H1 (cell line): ENCODE measurements around the gene TEF. TPM values are rescaled to one million over a fixed set of nuclear protein-coding genes. Genes with fewer than 3 reads are reported as not detected.

Experiments
- CHD7 ChIP-seq: fragments of 300-600 bp; sonication (generic); IDR thresholded peaks from 2 replicates; pipeline ENCODE4 v1.7.1; 2012; ENCODE audit warnings: low read length, moderate library complexity, mild to moderate bottlenecking, inconsistent platforms; ENCODE audit not compliant: insufficient replicate concordance
- EGR1 ChIP-seq: IDR thresholded peaks from 2 replicates; pipeline ENCODE4 v1.6.1; 2011; ENCODE audit warnings: low read depth, low read length, borderline replicate concordance
- KDM1A ChIP-seq: fragments of 200-600, 300-600 bp; sonication (generic); IDR thresholded peaks from 2 replicates; pipeline ENCODE4 v1.7.1; 2016; ENCODE audit warnings: mild to moderate bottlenecking, low read length, borderline replicate concordance
- PHF8 ChIP-seq: fragments of 200-600 bp; sonication (generic); conservative IDR thresholded peaks from 2 replicates; pipeline ENCODE4 v1.7.1; 2012; ENCODE audit warnings: low read depth, mild to moderate bottlenecking, inconsistent platforms, low read length, moderate library complexity
- POU5F1 ChIP-seq: IDR thresholded peaks from 2 replicates; pipeline ENCODE4 v1.6.1; 2011; ENCODE audit warnings: low read depth, mild to moderate bottlenecking, low read length, moderate library complexity
- RAD21 ChIP-seq, 2 experiments: IDR thresholded peaks in 1 of 2; conservative IDR thresholded peaks in 1 of 2; 2 replicates each; pipeline ENCODE4 v1.6.1; 2011; ENCODE audit warnings: low read depth in 2 of 2, low read length in 2 of 2, improper control_type of control experiment in 1 of 2, inconsistent platforms in 1 of 2, mild to moderate bottlenecking in 1 of 2, moderate library complexity in 1 of 2
- polyA plus RNA-seq, 7 experiments: library from polyadenylated mRNA; depleted of rRNA in 3 of 7; stranded (reverse) in 5 of 7; unstranded in 2 of 7; fragments of >200 nt in 5 of 7; fragments of 200-250 nt in 2 of 7; gene quantifications; 1 replicate in 5 of 7; 2 replicates in 1 of 7; 4 replicates in 1 of 7; pipeline versions ENCODE4 v1.2.1 to v1.2.3, GENCODE V29; 2011 to 2013; ENCODE audit warnings: missing spikeins in 2 of 7, mixed read lengths in 2 of 7
- total RNA-seq: library from RNA; stranded (reverse); fragmentation: NEBNext Ultra II Directional; extraction: Animal tissue kit (Norgen Biotek cat#: 25700); gene quantifications from 2 replicates; pipeline ENCODE4 v1.2.1, GENCODE V29; 2021

TEF gene
- total and polyA plus RNA-seq, 2 of the 8 experiments (the other 6 are each of a cell fraction or from before 2014, with no cell fraction given) = 7.4 to 9.0 TPM

GRCh38 chr22:41403532-41404318 is 22.0 kb downstream of the TEF start (continued):
- no peak for TF ChIP-seq CHD7
- peak; percentile 33; the same call in 1 of the 2 replicates for TF ChIP-seq KDM1A
- no peak for TF ChIP-seq EGR1
- TF ChIP-seq POU5F1 = no peak
- TF ChIP-seq PHF8 = no peak
- TF ChIP-seq RAD21 (IDR thresholded peaks at IDR 0.05 in 1 of 2, conservative IDR thresholded peaks at IDR 0.05 in 1 of 2; ENCODE audit: low read depth in 2 of 2, low read length in 2 of 2) = peak; percentile 99
